ENCODE measurements around the gene GCNT3.

GCNT3 gene

DNA sequence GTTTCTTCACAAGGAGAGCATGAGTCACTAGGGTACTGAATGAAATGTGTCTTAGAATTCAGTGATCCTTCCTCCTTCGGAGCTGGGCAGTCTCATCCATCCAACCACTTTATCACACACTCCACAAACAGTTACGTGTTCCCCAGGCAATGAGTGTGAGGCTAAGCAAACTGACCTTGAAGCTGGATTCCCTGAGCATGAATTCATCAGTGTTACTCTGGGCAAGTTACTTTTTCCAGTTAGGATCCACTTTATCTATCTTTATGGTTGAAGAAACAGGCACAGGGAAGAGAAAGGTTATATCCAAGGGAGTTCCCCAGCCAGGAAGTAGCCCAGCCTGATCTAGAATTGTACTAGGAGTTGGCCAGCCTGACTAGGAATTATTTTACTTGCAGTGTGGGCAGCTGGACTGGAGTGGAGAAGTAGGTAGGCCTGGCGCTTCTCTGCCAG, 17.1 kb upstream of the GCNT3 start:
- no peak overlapping the region for H3K4me3 ChIP-seq (ENCODE audit: low read depth, low read length)
- TF ChIP-seq, protein P1, sequence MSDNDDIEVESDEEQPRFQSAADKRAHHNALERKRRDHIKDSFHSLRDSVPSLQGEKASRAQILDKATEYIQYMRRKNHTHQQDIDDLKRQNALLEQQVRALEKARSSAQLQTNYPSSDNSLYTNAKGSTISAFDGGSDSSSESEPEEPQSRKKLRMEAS (IDR thresholded peaks at IDR 0.05; ENCODE audit: low read depth, low read length) = no peak
- TF ChIP-seq CTCF (IDR thresholded peaks at IDR 0.05; ENCODE audit: low read depth, low read length) (no peak), MYC (IDR thresholded peaks at IDR 0.05; ENCODE audit: low read depth, low read length) (no peak), POLR2A (IDR thresholded peaks at IDR 0.05; ENCODE audit: extremely low read depth, insufficient read length) (no peak)
- no peak for DNase-seq (ENCODE audit: low read depth)

DNA sequence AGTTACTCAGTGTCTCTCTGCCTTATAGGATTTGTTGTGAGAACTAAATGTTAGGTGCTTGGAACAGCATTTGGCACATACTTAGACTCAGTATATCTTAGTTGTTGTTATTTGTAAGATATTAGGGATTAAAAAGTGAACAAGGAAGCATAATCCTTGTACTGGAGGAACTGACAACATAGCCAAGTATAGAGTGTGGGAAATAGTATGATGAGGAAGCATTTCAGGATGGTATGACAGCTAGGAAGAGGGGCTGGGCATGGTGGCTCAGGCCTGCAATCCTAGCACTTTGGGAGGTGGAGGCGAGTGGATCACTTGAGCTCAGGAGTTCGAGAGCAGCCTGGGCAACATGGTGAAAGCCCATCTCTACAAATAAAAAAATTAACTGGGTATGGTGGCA, 16.6 kb upstream of the GCNT3 start:
- H3K4me3 ChIP-seq (ENCODE audit: low read depth, low read length) = no peak overlapping the region
- TF ChIP-seq, protein P1 (IDR thresholded peaks at IDR 0.05; ENCODE audit: low read depth, low read length) = no peak
- TF ChIP-seq POLR2A (IDR thresholded peaks at IDR 0.05; ENCODE audit: extremely low read depth, insufficient read length) = no peak
- TF ChIP-seq MYC (IDR thresholded peaks at IDR 0.05; ENCODE audit: low read depth, low read length) = no peak
- no peak for TF ChIP-seq CTCF (IDR thresholded peaks at IDR 0.05; ENCODE audit: low read depth, low read length)
- no peak for DNase-seq (ENCODE audit: low read depth)

DNA sequence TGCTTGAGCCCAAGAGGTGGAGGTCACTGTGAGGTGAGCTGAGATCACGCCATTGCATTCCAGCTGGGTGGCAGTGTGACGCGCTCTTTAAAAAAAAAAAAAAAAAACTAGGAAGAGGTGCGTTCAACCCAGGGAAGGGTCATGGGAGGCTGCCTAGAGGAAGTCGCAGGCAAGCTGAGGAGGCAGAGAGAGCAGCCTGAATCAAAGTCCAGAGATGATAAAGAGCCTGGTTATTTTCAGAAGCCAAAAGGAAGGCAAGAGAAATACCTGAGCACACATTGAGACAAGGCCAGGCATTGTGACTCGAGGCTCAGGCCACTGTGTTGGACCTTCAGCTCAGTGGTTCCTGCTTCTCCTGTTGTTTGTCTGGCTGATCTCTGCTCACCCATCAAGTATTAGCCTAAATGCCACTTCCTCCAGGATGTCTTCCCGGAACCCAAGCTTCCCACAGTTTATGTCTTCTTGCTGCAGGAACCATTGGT, 16.1 kb upstream of the GCNT3 start:
- H3K4me3 ChIP-seq (ENCODE audit: low read depth, low read length) = no peak overlapping the region
- no peak for DNase-seq (ENCODE audit: low read depth)
- TF ChIP-seq POLR2A (IDR thresholded peaks at IDR 0.05; ENCODE audit: extremely low read depth, insufficient read length) (no peak), MYC (IDR thresholded peaks at IDR 0.05; ENCODE audit: low read depth, low read length) (no peak), CTCF (IDR thresholded peaks at IDR 0.05; ENCODE audit: low read depth, low read length) (no peak)
- TF ChIP-seq, protein P1 (IDR thresholded peaks at IDR 0.05; ENCODE audit: low read depth, low read length) = no peak

DNA sequence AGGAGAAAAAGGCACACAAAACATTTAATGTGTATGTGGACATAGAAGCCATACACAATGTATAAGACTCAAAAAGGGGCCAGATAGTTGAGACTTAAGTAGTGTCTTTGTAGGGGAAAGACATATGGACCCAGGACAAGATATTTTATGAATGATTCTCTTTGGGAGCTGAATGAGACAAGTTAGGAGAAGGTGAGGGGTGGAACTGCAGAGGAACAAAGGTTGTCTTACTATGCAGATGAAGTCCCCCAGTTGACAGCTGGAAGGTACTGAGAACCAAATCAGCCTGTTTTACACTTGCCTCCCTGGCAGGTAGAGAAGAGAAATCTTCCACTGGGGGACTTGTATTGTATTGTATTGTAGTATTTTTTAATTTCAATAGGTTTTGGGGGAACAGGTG, 14.9 kb upstream of the GCNT3 start:
- no peak overlapping the region for H3K4me3 ChIP-seq (ENCODE audit: low read depth, low read length)
- no peak for TF ChIP-seq MYC (IDR thresholded peaks at IDR 0.05; ENCODE audit: low read depth, low read length)
- no peak for TF ChIP-seq POLR2A (IDR thresholded peaks at IDR 0.05; ENCODE audit: extremely low read depth, insufficient read length)
- TF ChIP-seq, protein P1 (IDR thresholded peaks at IDR 0.05; ENCODE audit: low read depth, low read length) = no peak
- TF ChIP-seq CTCF (IDR thresholded peaks at IDR 0.05; ENCODE audit: low read depth, low read length) = no peak
- no peak for DNase-seq (ENCODE audit: low read depth)

- TF ChIP-seq POLR2A (IDR thresholded peaks at IDR 0.05; ENCODE audit: extremely low read depth, insufficient read length) = no peak
- no peak for TF ChIP-seq CTCF (IDR thresholded peaks at IDR 0.05; ENCODE audit: low read depth, low read length)
- TF ChIP-seq MYC (IDR thresholded peaks at IDR 0.05; ENCODE audit: low read depth, low read length) = no peak
- TF ChIP-seq, protein P1 (IDR thresholded peaks at IDR 0.05; ENCODE audit: low read depth, low read length) = no peak
- H3K4me3 ChIP-seq (ENCODE audit: low read depth, low read length) = no peak overlapping the region
- no peak for DNase-seq (ENCODE audit: low read depth)
Observed at GRCh38 chr15:59598461-59598860, 13.1 kb upstream of the GCNT3 start.

Measured in NB4 (cell line).